WTC11 (cell line): Measurements from ENCODE around the gene GNAO1. TPM values are rescaled to one million over a fixed set of nuclear protein-coding genes. Genes with fewer than 3 reads are reported as not detected.

ENCODE experiments used
- ATAC-seq: fragments of 200-7000 bp; cut with Tn5 transposase; 2 replicates; pipeline ENCODE4 v1.10.0; 2021; ENCODE audit warnings: mild to moderate bottlenecking, moderate library complexity
- CTCF ChIA-PET: fragments of 300-600 bp; sonication (Branson Sonifier 250); formaldehyde crosslinking; loops from one replicate; lab custom pipeline; 2021; ENCODE audit warnings: antibody characterized with exemption; lab: Charles Lee
- POLR2A ChIA-PET: fragments of 350-600 bp; sonication (Branson Sonifier 250); formaldehyde crosslinking; loops from one replicate; lab custom pipeline; 2021; ENCODE audit warnings: antibody characterized with exemption; lab: Charles Lee
- DNase-seq: peaks from one replicate; pipeline ENCODE4 v3.0.0; 2021; ENCODE audit warnings: low spot score
- H3K27ac Mint-ChIP-seq: 2 replicates; pipeline ENCODE4 v1.8.0; 2021; ENCODE audit warnings: mixed read lengths
- H3K27me3 Mint-ChIP-seq: 2 replicates; pipeline ENCODE4 v1.8.0; 2021; ENCODE audit warnings: low read depth, mild to moderate bottlenecking, moderate library complexity, mixed read lengths
- H3K36me3 Mint-ChIP-seq: 2 replicates; pipeline ENCODE4 v1.8.0; 2021; ENCODE audit warnings: mixed read lengths
- H3K4me1 Mint-ChIP-seq: 2 replicates; pipeline ENCODE4 v1.8.0; 2022; ENCODE audit warnings: mixed read lengths
- H3K4me3 Mint-ChIP-seq: 2 replicates; pipeline ENCODE4 v1.8.0; 2021; ENCODE audit warnings: mild to moderate bottlenecking, moderate library complexity, mixed read lengths
- H3K9me3 Mint-ChIP-seq: 2 replicates; pipeline ENCODE4 v1.8.0; 2021; ENCODE audit warnings: mixed read lengths
- AR ChIP-seq: fragments of 250-450 bp; sonication (Bioruptor Pico); IDR thresholded peaks from 2 replicates; pipeline ENCODE4 v1.9.0; 2021; ENCODE audit warnings: mild to moderate bottlenecking
- CDX4 ChIP-seq: fragments of 250-450 bp; sonication (Bioruptor Pico); IDR thresholded peaks from 2 replicates; pipeline ENCODE4 v1.9.0; 2021; ENCODE audit warnings: moderate library complexity, mild to moderate bottlenecking, inconsistent platforms, borderline replicate concordance
- CREM ChIP-seq: sonication (generic); formaldehyde crosslinking; IDR thresholded peaks from 2 replicates; pipeline ENCODE4 v1.8.1; 2022; ENCODE audit warnings: mild to moderate bottlenecking, missing genetic modification reagents, moderate library complexity
- E2F1 ChIP-seq: sonication (generic); formaldehyde crosslinking; IDR thresholded peaks from 2 replicates; pipeline ENCODE4 v1.8.0; 2022; ENCODE audit warnings: mild to moderate bottlenecking, missing genetic modification reagents
- E2F5 ChIP-seq: sonication (generic); formaldehyde crosslinking; IDR thresholded peaks from 2 replicates; pipeline ENCODE4 v1.8.1; 2022; ENCODE audit warnings: mild to moderate bottlenecking, moderate library complexity, missing genetic modification reagents
- ELF4 ChIP-seq: sonication (generic); formaldehyde crosslinking; IDR thresholded peaks from 2 replicates; pipeline ENCODE4 v1.8.1; 2022; ENCODE audit warnings: low read depth, mild to moderate bottlenecking, moderate library complexity, missing genetic modification reagents
- ERG ChIP-seq: fragments of 250-450 bp; sonication (Bioruptor Pico); IDR thresholded peaks from 2 replicates; pipeline ENCODE4 v1.8.0; 2021; ENCODE audit warnings: mild to moderate bottlenecking
- FOXJ3 ChIP-seq: sonication (generic); formaldehyde crosslinking; IDR thresholded peaks from 2 replicates; pipeline ENCODE4 v1.9.0; 2021; ENCODE audit warnings: missing genetic modification reagents, mild to moderate bottlenecking, borderline replicate concordance
- GABPB1 ChIP-seq: sonication (generic); formaldehyde crosslinking; IDR thresholded peaks from 2 replicates; pipeline ENCODE4 v1.8.1; 2023; ENCODE audit warnings: mild to moderate bottlenecking, missing genetic modification reagents
- GTF2I ChIP-seq: fragments of 250-450 bp; sonication (Bioruptor Pico); conservative IDR thresholded peaks from 2 replicates; pipeline ENCODE4 v1.4.0; 2021; ENCODE audit warnings: mild to moderate bottlenecking
- IRF2 ChIP-seq: sonication (generic); formaldehyde crosslinking; IDR thresholded peaks from 2 replicates; pipeline ENCODE4 v1.8.0; 2022; ENCODE audit warnings: low read depth, missing genetic modification reagents, borderline replicate concordance
- JUN ChIP-seq: sonication (generic); formaldehyde crosslinking; IDR thresholded peaks from 2 replicates; pipeline ENCODE4 v1.8.0; 2023; ENCODE audit warnings: mild to moderate bottlenecking, missing genetic modification reagents
- MAX ChIP-seq: sonication (generic); formaldehyde crosslinking; IDR thresholded peaks from 2 replicates; pipeline ENCODE4 v1.8.0; 2022; ENCODE audit warnings: mild to moderate bottlenecking, missing genetic modification reagents
- MYBL2 ChIP-seq: sonication (generic); formaldehyde crosslinking; IDR thresholded peaks from 2 replicates; pipeline ENCODE4 v1.8.1; 2023; ENCODE audit warnings: mild to moderate bottlenecking, moderate library complexity, missing genetic modification reagents
- NFYB ChIP-seq: sonication (generic); formaldehyde crosslinking; conservative IDR thresholded peaks from 2 replicates; pipeline ENCODE4 v1.8.0; 2022; ENCODE audit warnings: low read depth, missing genetic modification reagents
- NR1H2 ChIP-seq: sonication (generic); formaldehyde crosslinking; IDR thresholded peaks from 2 replicates; pipeline ENCODE4 v1.9.0; 2021; ENCODE audit warnings: mild to moderate bottlenecking, moderate library complexity, missing genetic modification reagents
- NR3C1 ChIP-seq: sonication (generic); formaldehyde crosslinking; conservative IDR thresholded peaks from 2 replicates; pipeline ENCODE4 v1.8.1; 2023; ENCODE audit warnings: low read depth, mild to moderate bottlenecking, missing genetic modification reagents
- OVOL2 ChIP-seq: fragments of 250-450 bp; sonication (Bioruptor Pico); IDR thresholded peaks from 2 replicates; pipeline ENCODE4 v1.9.0; 2021; ENCODE audit warnings: mild to moderate bottlenecking, borderline replicate concordance
- SP1 ChIP-seq: sonication (generic); formaldehyde crosslinking; conservative IDR thresholded peaks from 2 replicates; pipeline ENCODE4 v1.8.1; 2022; ENCODE audit warnings: missing genetic modification reagents
- TEAD1 ChIP-seq: sonication (generic); formaldehyde crosslinking; IDR thresholded peaks from 2 replicates; pipeline ENCODE4 v1.8.0; 2022; ENCODE audit warnings: mild to moderate bottlenecking, missing genetic modification reagents
- TEAD4 ChIP-seq: sonication (generic); formaldehyde crosslinking; IDR thresholded peaks from 2 replicates; pipeline ENCODE4 v1.8.0; 2022; ENCODE audit warnings: mild to moderate bottlenecking, missing genetic modification reagents
- TP53 ChIP-seq: sonication (generic); formaldehyde crosslinking; IDR thresholded peaks from 2 replicates; pipeline ENCODE4 v1.8.1; 2023; ENCODE audit warnings: mild to moderate bottlenecking, missing genetic modification reagents
- USF2 ChIP-seq: sonication (generic); formaldehyde crosslinking; IDR thresholded peaks from 2 replicates; pipeline ENCODE4 v1.8.1; 2023; ENCODE audit warnings: mild to moderate bottlenecking, missing genetic modification reagents, moderate library complexity
- ZBTB21 ChIP-seq: sonication (generic); formaldehyde crosslinking; IDR thresholded peaks from 2 replicates; pipeline ENCODE4 v1.8.1; 2023; ENCODE audit warnings: mild to moderate bottlenecking, missing genetic modification reagents, borderline replicate concordance
- ZNF263 ChIP-seq: sonication (generic); formaldehyde crosslinking; IDR thresholded peaks from 2 replicates; pipeline ENCODE4 v1.8.1; 2022; ENCODE audit warnings: low read depth, mild to moderate bottlenecking, moderate library complexity, missing genetic modification reagents
- ZNF396 ChIP-seq: fragments of 250-450 bp; sonication (Bioruptor Pico); IDR thresholded peaks from 2 replicates; pipeline ENCODE4 v1.8.0; 2021; ENCODE audit warnings: mild to moderate bottlenecking, moderate library complexity, borderline replicate concordance
- ZNF671 ChIP-seq: fragments of 250-450 bp; sonication (Bioruptor Pico); IDR thresholded peaks from 2 replicates; pipeline ENCODE4 v1.8.0; 2021; ENCODE audit warnings: mild to moderate bottlenecking
- total RNA-seq: library from RNA; stranded (reverse); gene quantifications from 3 replicates; pipeline ENCODE4 v1.2.3, GENCODE V29; 2021

GNAO1 gene
- total RNA-seq, 1 experiment from 2014 or later, result 30.6 TPM

- no peaks in the 10 kb centered on the region for H3K9me3 Mint-ChIP-seq
- ATAC-seq (no peak), DNase-seq (no peak)
- H3K27me3 Mint-ChIP-seq, result peaks cover 9% of the 10 kb centered on the region
- peaks cover 5% of the 10 kb centered on the region for H3K4me1 Mint-ChIP-seq
- ChIA-PET POLR2A (interaction anchor here (0.6 kb wide), 1 partner anchor 914 kb away, joined by 3 read pairs; no protein-coding TSS in a partner anchor), CTCF (interaction anchor here (1.2 to 4.0 kb wide), 4 partner anchors 9 to 39 kb away, joined by 3 to 17 read pairs (median 4); no protein-coding TSS in a partner anchor)
- no peak overlapping the region for H3K4me3 Mint-ChIP-seq
- TF ChIP-seq E2F1 (CRISPR knock-in tag) (no peak), NR1H2 (CRISPR knock-in tag) (no peak), MAX (CRISPR knock-in tag) (no peak), CREM (CRISPR knock-in tag) (no peak), ZNF263 (CRISPR knock-in tag) (no peak), IRF2 (CRISPR knock-in tag) (no peak), CDX4 (CRISPR knock-in tag) (no peak), OVOL2 (CRISPR knock-in tag) (no peak), MYBL2 (no peak), FOXJ3 (CRISPR knock-in tag) (no peak), AR (no peak), E2F5 (no peak), NR3C1 (no peak), GTF2I (CRISPR knock-in tag) (no peak), ZNF396 (CRISPR knock-in tag) (no peak), ELF4 (no peak), NFYB (CRISPR knock-in tag) (no peak), SP1 (CRISPR knock-in tag) (no peak)
- H3K27ac Mint-ChIP-seq, result no peak overlapping the region
- H3K36me3 Mint-ChIP-seq, result no peaks in the 10 kb centered on the region
Measured at GRCh38 chr16:56315955-56316354, 124.7 kb downstream of the GNAO1 start.

- H3K36me3 Mint-ChIP-seq, result no peaks in the 10 kb centered on the region
- DNase-seq (peak; percentile 30), ATAC-seq (0 out of 2 replicates have a peak, but pooled peaks have one; percentile 9)
- no peaks in the 10 kb centered on the region for H3K9me3 Mint-ChIP-seq
- H3K4me1 Mint-ChIP-seq, result peaks cover 5% of the 10 kb centered on the region
- ChIA-PET CTCF (interaction anchor here (1.2 to 4.0 kb wide), 4 partner anchors 10 to 39 kb away, joined by 3 to 17 read pairs (median 4); no protein-coding TSS in a partner anchor), POLR2A (interaction anchor here (0.6 kb wide), 1 partner anchor 915 kb away, joined by 3 read pairs; no protein-coding TSS in a partner anchor)
- H3K27ac Mint-ChIP-seq, result no peak overlapping the region
- H3K4me3 Mint-ChIP-seq, result no peak overlapping the region
- H3K27me3 Mint-ChIP-seq, result peaks cover 9% of the 10 kb centered on the region
- no peak for TF ChIP-seq TEAD4 (CRISPR knock-in tag)
- no peak for TF ChIP-seq USF2 (CRISPR knock-in tag)
- no peak for TF ChIP-seq GABPB1 (CRISPR knock-in tag)
- TF ChIP-seq ERG (CRISPR knock-in tag), result no peak
- TF ChIP-seq ZNF671 (CRISPR knock-in tag), result no peak
- TF ChIP-seq TP53 (CRISPR knock-in tag), result no peak
- no peak for TF ChIP-seq ZBTB21
- TF ChIP-seq JUN (CRISPR knock-in tag), result no peak
- TF ChIP-seq MAX (CRISPR knock-in tag), result no peak
- no peak for TF ChIP-seq TEAD1 (CRISPR knock-in tag)
Measured at GRCh38 chr16:56316545-56316944, 125.3 kb downstream of the GNAO1 start.
